Fibroblast of villous mesenchyme (primary cell): ENCODE results near the gene EIF3A. TPM values are rescaled to one million over a fixed set of nuclear protein-coding genes. Genes with fewer than 3 reads are reported as not detected.
"Not testable (repeated sequence)": the region's sequence is repeated elsewhere in the genome, so short reads cannot be mapped to it uniquely, and the experiment has no call there.

Experiments used
- DNase-seq: peaks from one replicate; pipeline ENCODE4 v3.0.0-alpha.2; 2010; ENCODE audit warnings: low read depth
- H3K4me3 ChIP-seq: 2 replicates; pipeline ENCODE4 v1.5.1; 2011; ENCODE audit warnings: low read depth, mild to moderate bottlenecking, low read length
- total RNA-seq: library from RNA; depleted of rRNA; stranded (reverse); fragments of >200 nt; gene quantifications from 2 replicates; pipeline ENCODE4 v1.2.3, GENCODE V29; 2012
- TF ChIP-seq, protein P1 (sequence below): IDR thresholded peaks from 2 replicates; pipeline ENCODE4 v1.5.1; 2012; ENCODE audit warnings: low read depth, mild to moderate bottlenecking, low read length; ENCODE audit not compliant: insufficient read depth

Gene EIF3A
- total RNA-seq, 1 donor, result 119 TPM

GRCh38 chr10:119118231-119118630 lies 37.6 kb upstream of the EIF3A start:
- DNase-seq, result no peak
- no peak overlapping the region for H3K4me3 ChIP-seq
- TF ChIP-seq, protein P1, sequence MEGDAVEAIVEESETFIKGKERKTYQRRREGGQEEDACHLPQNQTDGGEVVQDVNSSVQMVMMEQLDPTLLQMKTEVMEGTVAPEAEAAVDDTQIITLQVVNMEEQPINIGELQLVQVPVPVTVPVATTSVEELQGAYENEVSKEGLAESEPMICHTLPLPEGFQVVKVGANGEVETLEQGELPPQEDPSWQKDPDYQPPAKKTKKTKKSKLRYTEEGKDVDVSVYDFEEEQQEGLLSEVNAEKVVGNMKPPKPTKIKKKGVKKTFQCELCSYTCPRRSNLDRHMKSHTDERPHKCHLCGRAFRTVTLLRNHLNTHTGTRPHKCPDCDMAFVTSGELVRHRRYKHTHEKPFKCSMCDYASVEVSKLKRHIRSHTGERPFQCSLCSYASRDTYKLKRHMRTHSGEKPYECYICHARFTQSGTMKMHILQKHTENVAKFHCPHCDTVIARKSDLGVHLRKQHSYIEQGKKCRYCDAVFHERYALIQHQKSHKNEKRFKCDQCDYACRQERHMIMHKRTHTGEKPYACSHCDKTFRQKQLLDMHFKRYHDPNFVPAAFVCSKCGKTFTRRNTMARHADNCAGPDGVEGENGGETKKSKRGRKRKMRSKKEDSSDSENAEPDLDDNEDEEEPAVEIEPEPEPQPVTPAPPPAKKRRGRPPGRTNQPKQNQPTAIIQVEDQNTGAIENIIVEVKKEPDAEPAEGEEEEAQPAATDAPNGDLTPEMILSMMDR, result no peak

DNA sequence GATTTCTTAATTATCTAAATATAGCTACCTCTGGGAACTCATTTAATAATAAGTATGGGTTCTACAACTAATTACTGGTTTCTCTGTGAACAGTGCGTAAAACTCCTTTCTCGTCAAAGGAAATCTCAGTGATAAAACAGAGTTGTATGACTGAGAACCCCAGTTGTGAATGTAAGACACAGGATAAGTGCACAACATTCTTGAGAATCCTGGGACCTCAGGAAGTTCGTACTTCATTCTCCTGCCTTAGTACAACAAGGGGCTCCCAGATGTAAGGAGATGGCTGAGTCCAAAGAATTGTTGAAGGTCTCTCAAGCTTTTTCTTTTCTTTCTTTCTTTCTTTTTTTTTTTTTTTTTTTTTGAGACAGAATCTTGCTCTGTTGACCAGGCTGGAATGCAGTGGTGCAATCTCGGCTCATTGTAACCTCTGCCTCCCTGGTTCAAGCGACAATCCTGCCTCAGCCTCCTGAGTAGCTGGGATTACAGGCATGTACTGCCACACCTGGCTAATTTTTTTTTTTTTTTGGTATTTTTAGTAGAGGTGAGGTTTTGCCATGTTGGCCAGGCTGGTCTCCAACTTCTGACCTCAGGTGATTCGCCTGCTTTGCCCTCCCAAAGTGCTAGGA lies 35.8 kb upstream of the EIF3A start:
- no peak overlapping the region for H3K4me3 ChIP-seq
- TF ChIP-seq, protein P1, result no peak
- DNase-seq, result peak; percentile 53

DNA sequence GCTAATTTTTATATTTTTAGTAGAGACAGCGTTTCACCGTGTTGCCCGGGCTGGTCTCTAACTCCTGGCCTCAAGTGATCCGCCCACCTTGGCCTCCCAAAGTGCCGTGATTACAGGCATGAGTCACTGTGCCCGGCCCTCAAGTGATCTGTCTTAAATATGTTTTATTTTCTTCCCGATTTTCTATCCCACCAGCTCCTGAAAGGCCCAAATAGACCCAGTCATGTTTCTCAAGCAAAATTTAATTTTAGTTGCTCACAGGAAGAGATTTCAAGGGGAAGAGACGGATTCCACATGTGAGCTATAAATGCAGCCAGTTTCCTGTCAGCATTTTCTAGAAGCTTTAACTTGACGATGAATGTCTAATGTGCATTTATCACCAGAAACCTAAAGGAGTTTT lies 35.3 kb upstream of the EIF3A start:
- no peak overlapping the region for H3K4me3 ChIP-seq
- TF ChIP-seq, protein P1, result no peak
- peak; percentile 62 for DNase-seq

GRCh38 chr10:119113751-119114732 lies 33.4 kb upstream of the EIF3A start:
- DNase-seq, result peak; percentile 99
- H3K4me3 ChIP-seq, result no peak overlapping the region
- TF ChIP-seq, protein P1, result no peak

GRCh38 chr10:119112056-119112455 lies 31.4 kb upstream of the EIF3A start:
- H3K4me3 ChIP-seq, result no peak overlapping the region
- TF ChIP-seq, protein P1, result no peak
- DNase-seq, result peak; percentile 36

DNA sequence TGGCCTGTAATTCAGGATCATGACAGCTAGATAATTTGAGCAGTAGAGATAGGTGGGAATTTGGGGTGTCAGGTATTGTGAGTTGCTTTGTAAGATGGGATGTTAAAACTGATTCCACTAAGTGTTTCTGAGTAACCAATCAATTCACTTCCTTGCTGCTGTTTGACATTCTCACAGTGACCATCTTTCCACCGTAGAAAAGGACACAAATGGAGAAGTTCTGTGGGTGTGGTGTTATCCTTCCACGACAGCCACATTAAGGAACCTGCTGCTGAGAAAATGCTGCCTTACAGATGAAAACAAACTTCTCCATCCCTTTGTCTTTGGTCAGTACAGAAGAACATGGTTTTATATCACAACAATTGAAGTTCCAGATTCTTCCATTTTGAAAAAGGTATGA lies 27.2 kb upstream of the EIF3A start:
- not testable (repeated sequence) for DNase-seq, H3K4me3 ChIP-seq

- DNase-seq, H3K4me3 ChIP-seq: not testable (repeated sequence)
These were observed 26.5 kb upstream of the EIF3A start for GRCh38 chr10:119107106-119107505.

- H3K4me3 ChIP-seq, DNase-seq: not testable (repeated sequence)
These were observed 25.3 kb upstream of the EIF3A start for GRCh38 chr10:119105899-119106298.
